HG03108 (cell line): Measurements from ENCODE around the gene GSTA4.
"Not testable (repeated sequence)": the region's sequence is repeated elsewhere in the genome, so short reads cannot be mapped to it uniquely, and the experiment has no call there.

Experiments
- ATAC-seq: cut with Tn5 transposase; IDR thresholded peaks from one replicate; pipeline ENCODE4 v1.9.1; 2021; ENCODE audit warnings: moderate library complexity; ENCODE audit not compliant: unreplicated experiment

Gene GSTA4

DNA sequence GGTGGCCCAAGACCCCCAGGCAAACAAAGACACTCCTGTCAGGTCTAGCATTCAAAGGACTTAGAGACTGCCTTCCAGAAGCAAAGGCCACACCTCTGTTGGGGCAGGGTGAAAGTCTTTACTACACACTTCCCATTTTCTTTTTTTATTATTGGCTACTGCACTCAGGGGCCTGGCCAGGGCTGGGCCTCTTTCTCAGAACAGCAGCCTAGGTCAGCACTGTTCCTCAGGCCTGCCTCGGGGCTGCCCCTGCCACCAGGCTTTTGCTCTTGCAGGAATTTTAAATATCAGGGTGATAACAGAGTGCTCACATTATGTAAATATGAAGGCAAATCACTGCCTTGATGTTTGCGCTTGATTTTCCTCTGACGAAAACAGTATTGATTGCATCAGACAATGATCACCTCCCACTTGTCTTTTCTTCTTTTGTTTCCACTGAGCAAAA lies 18.5 kb downstream of the GSTA4 start:
- peak; percentile 91 for ATAC-seq

DNA sequence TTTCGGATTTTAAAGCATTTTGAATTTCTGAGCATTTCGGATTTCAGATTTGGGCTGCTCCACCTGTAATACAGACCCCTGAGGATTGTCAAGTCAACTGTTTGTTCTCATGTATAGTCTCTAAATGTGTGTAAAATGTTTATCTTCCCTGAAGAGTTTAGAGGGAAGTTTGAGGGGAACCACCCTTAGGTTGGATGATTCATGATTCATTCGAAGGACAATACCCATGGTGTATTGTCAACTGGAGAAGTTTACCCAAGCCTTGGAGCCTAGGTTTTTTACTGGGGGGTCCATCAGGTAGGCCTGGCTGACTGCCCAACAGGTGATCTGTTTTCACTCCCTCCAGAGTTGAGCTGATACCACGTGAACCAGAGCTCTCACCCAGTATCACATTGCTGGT lies 18.9 kb downstream of the GSTA4 start:
- peak; percentile 8 for ATAC-seq

DNA sequence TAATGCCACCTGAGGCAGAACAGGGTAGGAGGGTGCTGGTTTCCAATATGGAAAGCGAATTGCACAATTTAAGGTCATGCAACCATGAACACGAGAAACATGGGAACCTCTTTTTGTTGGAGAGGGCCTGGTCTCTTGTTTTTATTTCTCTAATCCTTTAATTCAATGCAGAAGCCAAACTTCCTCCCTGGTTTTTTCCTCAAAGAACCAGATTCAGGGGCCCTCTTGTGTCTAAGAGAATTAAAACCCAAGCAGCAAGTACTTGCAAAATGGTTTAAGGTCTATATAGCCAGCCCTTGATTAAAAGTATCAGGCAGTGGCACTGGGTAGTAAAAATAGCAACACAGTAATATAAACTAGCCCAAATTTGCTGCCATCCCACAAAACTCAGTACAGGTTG lies 19.5 kb downstream of the GSTA4 start:
- ATAC-seq = no peak

DNA sequence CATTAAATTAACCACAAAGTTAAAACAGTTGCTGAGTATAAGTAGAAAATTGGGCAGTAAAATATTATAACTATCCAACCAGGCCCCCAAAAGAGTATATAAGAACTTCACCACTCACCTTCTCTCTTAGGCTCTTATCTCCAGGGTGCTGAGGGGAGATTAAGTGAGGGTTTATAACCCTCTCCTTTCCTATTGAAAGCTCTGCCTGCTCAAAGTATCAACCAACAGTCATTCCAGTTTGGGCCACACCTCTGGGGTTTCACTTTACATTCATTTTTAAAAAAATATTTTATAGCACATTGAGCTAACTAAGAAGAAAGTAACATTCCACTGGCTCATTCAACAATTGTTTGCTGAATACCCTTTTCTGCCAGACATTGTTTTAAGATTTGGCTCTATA lies 22.1 kb downstream of the GSTA4 start:
- no peak for ATAC-seq

DNA sequence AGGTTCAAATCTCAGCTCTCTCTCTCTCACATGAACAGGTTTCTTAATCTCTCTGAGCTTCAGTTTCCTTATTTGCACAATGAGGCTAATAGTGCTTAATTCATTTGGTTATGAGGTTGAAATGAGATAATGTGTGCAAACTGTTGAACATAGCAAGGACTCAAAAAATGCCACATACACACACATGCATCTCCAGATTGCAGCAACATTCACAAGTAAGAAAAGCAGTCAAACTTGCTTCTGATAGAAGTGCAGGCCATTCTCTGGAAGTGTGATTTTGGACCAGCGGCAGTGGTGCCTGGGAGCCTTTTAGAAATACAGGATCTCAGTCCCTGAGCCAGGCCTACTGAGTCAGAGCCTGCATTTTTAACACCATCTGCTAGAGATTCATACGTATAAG lies 25.7 kb downstream of the GSTA4 start:
- ATAC-seq = no peak

DNA sequence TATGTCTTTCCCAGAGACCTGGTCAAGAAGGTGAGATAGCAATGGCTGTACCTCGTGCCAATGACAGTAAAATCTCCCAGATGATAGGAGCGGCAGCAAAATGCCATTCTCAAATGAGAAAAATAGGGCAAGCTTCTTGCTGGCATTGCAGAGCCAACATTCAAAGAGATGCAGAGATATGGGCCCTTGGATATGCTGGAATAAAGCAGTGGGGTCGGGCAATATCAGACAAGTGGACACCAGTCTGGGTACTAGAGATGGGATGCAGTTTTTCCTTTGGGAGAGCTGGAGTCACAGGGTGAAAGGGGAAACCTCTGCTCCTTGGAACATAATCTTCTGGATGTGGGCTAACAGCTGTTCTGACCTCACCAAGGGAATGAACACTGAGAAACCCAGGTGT lies 29.0 kb downstream of the GSTA4 start:
- ATAC-seq = no peak

DNA sequence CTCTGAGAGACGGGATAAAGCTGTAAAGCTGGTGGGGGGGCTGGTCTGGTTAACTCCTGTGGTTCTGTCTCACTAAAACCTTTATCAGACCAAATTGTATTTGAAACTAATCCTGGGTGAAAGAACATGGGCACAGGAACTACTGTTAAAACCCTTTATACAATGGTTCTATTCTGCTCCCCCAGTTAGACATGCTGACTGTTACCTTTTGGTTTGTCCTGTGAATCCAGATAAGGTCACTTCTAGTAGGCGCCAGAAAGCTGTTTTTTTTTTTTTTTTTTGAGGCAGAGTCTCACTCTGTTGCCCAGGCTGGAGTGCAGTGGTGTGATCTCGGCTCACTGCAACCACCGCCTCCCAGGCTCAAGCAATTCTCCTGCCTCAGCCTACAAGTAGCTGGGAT lies 29.7 kb downstream of the GSTA4 start:
- ATAC-seq = no peak

DNA sequence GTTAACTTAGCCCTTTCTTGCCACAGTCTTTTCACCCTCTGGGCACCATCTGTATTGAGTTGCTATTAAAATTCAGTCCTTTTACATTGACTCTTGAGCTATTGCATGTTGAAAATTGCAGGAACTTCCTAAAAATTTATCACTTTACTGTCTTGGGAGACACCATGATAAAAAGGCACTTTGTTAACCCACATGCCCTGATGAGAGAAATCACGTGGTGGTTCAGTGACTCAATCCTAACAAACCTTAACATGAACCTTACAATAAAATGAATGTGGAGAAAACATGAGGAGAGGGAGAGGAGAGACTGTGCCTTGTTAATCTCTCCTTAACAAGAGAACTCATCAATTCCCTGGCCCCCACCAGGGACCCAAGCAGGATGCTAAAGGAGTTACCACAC lies 30.8 kb downstream of the GSTA4 start:
- no peak for ATAC-seq

DNA sequence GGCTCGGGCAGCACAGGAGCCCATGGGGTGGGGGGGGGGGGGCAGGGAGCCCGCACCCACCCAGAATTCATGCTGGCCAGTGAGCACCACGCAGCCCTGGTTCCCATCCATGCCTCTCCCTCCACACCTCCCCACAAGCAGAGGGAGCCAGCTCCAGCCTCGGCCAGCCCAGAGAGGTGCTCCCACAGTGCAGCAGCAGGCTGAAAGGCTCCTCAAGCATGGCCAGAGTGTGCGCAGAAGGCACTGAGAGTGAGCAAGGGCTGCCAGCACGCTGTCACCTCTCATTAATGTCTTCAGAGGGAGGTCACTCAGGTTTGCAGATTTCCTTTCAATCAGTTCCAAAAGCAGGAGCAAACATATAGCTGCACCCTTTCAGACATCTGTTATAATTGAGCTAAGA lies 32.4 kb downstream of the GSTA4 start:
- no peak for ATAC-seq

DNA sequence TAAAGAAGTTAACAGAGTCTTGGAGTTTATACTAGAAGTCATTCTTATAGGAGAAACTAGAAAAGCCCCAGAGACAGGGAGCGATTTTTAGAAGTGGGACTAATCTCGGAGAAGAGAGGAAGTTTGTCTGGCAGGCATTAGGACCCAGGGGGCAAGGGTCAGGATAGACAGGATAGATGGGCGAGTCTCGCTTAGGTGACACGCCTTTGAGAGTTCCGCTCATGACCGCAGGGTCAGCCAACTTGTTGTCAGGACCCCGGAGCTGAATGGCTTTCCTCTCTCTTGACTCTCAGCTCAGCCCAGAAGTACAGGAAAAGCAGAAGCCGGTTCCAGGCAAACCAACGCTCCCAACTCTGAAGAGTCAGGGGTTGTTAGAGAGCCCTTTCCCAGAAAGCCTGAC lies 34.1 kb downstream of the GSTA4 start:
- not testable (repeated sequence) for ATAC-seq

DNA sequence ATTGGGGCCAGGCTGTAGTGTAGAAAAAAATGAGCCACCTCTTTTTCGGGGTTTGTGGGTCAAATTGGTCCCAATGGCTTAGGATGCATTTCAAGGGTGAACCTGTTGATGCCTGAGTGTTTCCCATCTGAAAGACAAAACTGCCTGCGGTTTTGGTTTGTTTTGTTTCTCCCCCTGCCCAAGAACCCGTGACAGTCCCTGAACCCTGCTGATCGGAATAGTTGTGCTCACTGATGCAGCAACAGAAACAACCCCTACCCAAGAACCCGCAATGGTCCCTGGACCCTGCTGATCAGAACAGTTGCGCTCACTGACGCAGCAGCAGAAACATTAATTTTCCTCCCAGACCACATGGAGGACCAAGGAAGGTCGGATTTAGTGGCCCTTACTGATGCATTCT lies 34.9 kb downstream of the GSTA4 start:
- not testable (repeated sequence) for ATAC-seq

DNA sequence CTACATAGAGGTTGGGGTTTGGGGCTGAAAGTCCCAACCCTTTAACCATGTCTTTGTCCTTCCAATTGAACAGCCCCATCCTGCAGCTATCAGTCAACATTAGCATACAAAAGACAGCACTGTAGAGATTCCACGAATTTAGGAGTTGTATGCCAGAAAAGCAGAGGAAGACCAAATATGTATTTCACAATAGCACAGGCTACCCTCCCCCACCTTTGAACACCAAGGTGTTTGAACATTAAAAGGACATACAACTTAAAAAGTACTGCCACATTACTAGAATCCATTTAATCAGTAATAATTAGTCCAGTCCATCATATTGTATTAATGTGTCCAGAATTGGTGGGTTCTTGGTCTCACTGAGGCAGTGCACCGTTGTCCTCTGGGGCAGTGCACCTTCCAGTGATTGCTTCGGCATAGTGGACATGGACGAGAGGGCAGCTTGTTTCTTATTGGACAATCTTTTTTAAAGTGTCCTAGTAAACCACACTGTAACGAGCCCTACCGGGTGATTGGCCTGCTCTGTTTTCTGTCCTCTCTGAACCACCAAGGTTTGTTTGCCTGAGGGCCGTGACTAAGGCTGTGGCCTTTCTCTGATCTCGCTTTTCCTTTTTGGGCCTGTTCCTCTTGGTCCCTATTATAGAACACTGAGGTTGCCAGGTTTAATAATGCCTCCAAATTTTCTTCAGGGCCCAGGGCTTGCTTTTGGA lies 36.4 kb downstream of the GSTA4 start:
- ATAC-seq = no peak

DNA sequence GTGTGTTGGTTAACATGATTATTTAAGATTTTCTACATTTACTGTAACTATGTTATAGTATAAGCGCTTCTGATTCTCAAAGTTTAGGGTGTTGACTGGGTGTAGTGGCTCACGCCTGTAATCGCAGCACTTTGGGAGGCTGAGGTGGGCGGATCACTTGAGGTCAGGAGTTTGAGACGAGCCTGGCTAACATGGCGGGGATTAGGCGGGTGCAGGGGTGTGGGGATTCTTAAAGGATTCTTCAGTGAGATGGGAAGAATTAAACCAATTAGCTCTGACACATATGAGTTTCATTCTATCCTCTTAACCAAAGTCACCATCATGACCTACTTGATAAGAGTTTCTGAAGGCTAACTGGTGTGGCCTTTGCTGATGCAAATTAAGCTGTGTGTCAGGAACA lies 39.2 kb downstream of the GSTA4 start:
- ATAC-seq = no peak

DNA sequence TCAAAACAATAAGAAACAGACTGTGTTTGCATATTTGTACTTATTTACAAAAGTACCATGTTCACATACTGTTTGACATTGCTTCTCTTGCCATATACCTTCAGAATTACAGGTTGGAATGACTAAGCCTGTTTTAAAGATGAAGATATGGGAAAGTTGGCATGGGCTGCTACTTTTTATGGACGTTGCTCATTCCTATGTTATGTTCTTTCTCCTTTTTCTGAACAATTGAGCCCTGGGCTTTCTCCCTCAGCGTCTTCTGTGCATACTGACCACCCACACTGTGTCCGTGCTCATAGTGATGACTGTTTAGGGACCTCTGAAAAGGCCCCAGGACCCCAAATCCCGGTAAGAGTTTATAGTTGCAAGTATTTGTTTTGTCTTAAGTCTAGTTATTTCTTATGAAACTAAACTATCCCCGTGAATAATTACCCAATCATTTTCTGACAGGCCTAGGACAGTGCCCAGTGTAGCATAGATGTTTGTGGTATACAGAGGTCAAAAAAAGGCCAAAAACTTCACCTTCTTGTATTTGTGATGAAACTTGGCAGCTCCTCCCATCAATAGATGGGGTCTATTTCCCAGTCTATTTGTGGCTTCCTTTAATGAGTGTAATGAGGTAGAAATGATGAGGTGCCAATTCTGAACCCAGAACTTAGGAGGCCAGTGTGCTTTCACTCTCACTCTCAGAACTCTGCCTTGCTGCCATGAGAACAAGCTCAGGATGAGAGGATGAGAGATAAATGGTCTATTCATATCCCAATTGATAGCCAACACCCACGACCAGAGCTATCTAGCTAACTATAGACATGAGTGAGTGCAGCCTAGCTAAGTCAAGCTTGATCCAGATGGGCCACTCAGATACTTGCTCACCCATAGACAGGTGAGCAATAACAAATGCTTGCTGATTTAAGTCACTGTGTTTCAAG lies 40.9 kb downstream of the GSTA4 start:
- no peak for ATAC-seq

DNA sequence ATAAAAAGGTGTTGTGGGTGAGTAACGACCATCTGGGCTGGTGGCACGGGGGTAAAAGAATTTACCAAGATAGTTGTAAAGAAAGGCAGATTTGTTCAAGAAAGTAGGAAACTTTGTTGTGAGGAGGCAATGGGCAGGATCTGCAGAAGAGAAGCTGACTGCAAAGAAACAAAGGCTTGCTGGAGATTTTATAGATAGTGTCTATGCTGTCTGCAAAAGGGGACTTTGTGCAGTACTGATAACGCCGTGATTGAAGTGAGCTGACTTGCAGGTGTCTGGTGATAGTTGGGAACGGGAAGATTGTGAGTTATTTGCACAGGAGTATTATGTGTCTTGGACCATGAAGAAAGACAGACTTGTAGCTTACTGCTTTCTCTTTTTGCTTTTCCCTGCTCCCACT lies 48.8 kb downstream of the GSTA4 start:
- no peak for ATAC-seq

DNA sequence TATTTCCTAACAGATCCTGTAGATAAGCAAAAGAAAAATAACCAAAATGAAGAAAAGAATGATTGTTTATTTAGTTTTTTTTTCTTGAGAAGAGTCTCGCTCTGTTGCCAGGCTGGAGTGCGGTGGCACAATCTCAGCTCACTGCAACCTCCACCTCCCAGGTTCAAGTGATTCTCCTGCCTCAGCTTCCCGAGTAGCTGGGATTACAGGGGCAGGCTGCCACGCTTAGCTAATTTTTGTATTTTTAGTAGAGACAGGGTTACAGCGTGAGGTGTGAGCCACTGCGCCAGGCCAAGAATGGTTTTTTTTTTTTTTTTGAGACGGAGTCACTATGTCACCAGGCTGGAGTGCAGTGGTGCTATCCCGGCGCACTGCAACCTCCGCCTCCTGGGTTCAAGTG lies 52.3 kb downstream of the GSTA4 start:
- not testable (repeated sequence) for ATAC-seq

DNA sequence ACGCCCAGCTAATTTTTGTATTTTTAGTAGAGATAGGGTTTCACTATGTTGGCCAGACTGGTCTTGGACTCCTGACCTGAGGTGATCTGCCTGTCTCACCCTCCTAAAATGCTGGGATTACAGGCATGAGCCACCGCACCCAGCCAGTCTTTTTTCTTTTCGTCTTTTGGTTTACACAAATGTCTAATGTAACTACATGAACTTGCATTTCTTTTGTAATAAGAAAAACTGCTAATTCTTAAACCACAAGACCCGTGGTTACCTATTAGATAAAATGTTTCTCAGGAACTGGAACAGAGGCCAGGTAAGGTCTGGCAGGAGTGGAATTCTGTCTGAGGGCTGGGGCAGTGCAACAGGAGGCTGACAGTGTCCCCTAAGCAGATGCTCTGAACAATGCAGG lies 52.9 kb downstream of the GSTA4 start:
- ATAC-seq = no peak

DNA sequence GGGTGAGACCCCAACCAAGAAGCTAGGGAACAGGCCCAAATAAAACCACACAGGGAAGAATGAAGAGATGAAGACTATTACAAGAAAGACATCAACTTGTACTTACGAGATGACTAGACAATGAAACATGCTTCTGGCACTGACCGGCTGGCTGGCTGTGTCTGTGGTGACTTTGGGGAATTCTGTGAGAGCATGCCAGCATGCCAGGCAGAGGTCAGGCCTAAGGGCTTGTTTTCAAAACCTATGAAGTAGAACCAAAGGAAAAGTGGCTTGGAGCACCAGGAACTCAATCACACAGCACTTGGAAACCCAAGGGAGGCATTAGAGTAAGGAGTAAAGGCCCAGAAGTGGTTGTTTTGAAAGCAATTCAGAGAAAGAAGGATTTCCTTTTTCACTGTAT lies 57.2 kb downstream of the GSTA4 start:
- no peak for ATAC-seq

DNA sequence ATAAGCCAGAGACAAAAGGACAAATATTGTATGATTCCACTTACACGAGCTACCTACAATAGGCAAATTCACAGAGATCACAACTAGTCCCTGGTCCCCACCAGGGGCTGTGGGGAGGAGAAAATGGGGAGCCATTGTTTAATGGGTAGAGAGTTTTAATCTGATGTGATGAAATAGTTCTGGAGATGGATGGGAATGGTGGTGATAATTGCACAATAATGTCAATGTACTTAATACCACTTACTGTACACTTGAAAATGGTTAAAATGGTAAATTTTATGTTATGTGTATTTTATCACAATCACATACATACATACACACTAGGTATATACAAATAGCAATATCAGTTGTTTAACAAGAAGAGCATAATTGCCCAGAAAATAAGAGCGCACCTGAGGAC lies 61.3 kb downstream of the GSTA4 start:
- ATAC-seq = no peak

DNA sequence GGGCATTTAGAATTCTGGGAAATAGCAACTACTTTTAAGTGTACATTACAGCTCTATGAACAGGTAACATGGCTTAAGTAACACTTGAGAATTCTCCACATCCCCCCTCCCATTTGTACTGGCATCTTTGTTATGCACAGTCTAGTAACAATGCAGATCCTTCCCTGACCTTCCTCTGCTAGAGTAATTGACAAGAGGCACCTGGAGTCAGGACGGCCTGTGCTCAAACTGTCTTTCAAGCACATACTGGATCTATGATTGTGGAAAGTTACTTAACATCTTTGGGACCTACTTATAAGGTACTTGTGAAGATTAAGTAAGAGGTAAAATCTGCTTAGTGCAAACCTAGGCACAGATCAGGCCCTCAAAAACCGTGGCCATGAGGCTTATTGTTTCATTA lies 63.7 kb downstream of the GSTA4 start:
- ATAC-seq = no peak

DNA sequence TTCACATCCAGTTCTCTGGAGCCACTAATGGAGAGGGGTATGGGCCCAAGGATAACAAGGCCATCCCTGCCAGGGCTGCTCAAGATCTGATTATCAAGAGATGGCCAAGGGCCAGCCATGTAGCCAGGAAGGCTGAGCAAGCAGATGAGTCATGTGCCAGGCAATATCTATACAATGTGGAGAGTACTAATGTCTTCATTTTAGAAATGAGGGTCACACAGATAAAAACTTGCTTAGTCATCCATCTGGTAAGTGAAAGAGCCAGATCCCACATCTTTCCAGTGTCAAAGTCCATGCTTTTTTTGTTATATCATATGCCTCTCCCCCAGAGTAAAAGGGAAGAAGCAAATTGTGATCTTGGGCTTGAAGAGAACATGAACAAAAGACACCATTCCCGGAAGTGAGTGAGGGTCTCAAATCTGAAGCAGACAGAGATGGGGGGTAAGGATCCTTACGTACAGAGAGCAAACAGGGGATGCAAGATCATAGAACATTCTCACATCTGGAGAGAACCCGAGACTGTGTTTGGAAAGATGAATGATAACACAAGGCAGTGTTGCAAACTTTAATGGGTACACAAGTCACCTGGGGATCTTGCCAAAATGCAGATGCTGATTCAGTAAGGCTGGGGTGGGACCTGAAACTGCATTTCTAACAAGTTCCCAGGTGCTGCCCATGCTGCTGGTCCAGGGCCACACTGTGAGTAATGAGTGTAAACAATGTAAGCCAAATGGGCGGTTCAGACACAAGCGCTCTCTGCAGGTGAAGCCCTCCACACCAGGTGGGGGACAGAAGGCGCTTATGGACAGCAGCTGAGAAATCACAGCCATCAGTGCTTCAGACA lies 65.5 kb downstream of the GSTA4 start:
- ATAC-seq = no peak
